GM18507 (cell line): ENCODE data around the gene CIC.

Experiments
- DNase-seq: peaks from one replicate; pipeline ENCODE4 v3.0.0; 2011; ENCODE audit warnings: low read depth; ENCODE audit not compliant: insufficient read length; ENCODE audit errors: extremely low spot score
- FAIRE-seq: peaks from 2 replicates; lab custom pipeline; 2011; peaks lifted over from hg19 to GRCh38; lab: Jason Lieb, UNC

CIC gene

DNA sequence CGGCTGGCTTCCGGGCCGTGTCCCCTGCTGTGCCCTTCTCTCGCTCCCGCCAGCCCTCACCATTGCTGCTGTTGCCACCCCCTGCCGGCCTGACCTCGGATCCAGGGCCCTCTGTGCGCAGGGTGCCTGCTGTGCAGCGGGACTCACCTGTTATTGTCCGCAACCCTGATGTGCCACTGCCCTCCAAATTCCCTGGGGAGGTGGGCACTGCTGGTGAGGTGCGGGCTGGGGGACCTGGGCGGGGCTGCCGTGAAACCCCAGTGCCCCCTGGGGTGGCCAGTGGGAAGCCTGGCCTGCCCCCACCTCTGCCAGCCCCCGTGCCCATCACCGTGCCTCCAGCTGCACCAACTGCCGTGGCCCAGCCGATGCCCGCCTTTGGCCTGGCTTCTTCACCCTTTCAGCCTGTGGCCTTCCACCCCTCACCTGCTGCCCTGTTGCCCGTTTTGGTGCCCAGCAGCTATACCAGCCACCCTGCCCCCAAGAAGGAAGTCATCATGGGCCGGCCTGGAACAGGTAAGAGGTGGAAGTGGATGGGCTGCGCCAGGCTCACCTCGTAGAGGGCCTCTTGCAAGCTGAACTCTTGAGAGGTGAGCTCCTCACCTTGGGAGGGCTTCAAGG, 5.1 kb downstream of the CIC start:
- FAIRE-seq (no peak), DNase-seq (no peak)

DNA sequence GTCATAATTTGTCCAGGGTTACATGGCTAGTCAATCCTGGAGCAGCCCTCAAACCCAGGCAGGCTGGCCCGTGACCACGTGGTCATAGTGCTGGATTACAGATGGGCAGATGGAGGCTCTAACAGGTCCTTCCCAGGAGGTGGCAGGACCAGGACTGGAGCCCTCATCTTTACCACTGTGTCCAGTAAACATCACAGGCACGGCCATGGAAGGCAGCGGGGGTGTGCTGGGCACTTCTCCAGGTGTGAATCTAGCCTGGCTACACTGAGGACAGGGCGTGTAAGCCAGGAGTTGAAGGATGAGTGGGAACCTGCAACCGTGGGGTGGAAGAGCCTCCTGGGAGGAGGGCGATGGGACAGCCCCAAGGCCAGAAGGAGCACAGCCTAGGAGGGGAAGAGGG, 6.1 kb downstream of the CIC start:
- no peak for DNase-seq
- FAIRE-seq = no peak

DNA sequence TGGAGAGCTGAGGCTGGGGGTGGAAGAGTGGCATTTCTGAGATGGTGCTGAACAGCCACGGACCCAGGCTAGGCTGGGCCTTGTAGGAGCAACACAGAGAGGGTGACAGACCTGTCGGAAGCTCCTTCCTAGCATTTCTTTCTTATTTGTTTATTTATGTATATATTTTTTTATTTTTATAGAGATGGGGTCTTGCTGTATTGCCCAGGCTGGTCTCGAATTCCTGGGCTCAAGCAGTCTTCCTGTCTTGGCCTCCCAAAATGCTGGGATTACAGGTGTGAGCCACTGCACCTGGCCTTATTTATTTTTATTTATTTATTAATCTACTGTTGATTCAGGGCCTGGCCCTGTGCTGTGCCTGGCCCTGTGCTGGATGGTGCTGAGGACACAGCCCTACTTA, 6.5 kb downstream of the CIC start:
- no peak for DNase-seq
- FAIRE-seq = no peak

DNA sequence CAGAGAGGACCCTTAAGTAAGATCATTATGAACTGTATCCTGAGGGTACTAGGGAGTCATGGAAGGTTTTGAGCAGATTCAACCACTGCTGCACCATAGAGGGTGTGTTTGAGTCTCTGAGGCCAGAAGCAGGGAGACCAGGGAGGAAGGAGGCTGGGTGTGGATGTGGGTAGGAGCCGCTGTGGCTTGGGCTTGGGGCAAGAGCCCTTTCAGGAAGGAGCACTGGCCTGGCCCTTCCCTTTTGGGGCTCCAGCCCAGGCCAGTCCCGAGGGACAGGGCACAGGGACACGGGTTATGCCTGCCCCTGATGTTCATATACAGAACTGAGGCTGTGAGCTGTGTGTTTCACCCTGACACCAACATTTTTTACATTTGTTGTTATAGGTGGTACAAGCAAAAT, 7.2 kb downstream of the CIC start:
- FAIRE-seq = no peak
- no peak for DNase-seq

DNA sequence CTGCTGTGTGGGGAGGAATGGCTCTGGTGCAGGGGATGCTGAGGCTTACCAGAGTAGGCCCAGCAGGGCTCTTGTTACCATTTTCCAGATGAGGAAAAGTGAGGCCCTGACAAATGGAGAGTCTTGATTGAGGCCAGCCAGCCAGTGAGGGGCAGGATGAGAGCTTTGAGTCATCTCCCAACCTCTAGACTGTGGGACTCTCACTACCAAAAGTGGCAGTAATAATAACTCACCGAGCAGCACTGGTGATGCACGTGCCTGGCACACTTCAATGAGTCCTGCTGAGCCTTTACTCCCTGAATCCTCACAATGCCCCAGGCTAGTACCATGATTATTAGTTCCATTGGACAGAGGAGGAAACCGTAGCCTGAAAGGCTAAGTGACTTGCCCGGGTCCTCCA, 7.8 kb downstream of the CIC start:
- DNase-seq (no peak), FAIRE-seq (no peak)

DNA sequence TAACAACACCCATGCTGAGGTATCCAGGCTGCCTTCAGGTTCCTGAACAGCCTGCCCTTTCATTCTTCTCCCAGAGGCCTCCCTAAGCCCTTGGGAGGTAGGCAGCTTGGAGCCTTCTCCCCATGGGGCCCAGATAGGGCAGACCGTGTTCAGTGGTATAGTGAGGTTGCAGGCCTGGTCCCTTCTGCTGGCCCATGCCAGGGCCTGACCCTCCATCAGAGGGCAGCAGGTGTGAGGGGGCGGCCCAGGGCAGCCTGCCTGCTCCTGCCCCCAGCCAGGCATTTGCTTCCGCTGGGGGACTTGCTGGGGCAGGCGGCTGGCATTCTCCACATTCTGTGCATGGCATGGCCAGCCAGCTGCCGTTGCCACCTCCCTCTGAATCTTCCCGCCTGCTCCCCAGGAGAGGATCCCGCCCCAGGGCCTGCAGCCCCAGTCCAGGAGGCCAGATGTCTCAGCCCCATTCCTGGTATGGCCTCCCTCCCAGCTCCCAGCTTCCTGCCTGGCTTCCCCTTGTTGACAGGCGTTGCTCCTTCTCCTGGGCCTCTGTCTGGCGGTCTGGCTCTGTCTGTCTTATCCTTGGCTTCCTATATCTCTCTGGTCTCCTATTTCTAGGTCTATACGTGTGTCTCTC, 8.9 kb downstream of the CIC start:
- DNase-seq (no peak), FAIRE-seq (no peak)

DNA sequence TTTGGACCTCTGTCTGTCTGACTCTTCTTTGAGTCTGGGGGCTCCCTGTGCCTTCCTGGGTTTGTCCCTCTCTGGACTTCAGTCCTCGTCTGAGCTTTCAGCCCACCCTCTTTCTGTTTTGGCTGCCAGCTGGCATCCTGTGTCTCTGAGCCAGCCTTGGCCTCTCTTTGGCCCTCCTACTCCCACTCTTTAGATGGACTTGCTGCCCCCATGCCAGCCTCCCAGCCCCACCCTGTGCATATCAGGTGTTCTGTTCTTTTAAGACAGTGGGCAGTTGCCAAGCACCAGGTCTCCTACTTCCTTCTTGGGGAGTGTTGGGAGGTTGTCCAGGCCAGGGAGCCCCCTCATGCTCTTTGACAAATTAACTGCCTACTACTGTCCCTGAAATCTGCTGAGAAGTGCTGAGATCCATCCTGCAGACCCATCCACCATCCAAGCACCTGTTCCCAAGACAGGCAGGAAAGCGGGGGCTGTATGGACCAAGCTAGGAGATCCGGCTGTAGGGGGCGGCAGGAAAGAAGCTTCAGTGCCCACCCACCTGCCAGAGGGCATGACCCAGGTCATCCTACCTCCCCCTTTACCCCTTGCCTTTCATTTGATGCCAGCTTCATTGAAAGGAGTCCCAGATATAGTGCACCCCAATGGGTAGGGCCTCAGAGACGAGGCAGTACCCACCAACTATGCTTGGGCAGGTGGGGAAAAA, 9.6 kb downstream of the CIC start:
- FAIRE-seq (no peak), DNase-seq (no peak)

DNA sequence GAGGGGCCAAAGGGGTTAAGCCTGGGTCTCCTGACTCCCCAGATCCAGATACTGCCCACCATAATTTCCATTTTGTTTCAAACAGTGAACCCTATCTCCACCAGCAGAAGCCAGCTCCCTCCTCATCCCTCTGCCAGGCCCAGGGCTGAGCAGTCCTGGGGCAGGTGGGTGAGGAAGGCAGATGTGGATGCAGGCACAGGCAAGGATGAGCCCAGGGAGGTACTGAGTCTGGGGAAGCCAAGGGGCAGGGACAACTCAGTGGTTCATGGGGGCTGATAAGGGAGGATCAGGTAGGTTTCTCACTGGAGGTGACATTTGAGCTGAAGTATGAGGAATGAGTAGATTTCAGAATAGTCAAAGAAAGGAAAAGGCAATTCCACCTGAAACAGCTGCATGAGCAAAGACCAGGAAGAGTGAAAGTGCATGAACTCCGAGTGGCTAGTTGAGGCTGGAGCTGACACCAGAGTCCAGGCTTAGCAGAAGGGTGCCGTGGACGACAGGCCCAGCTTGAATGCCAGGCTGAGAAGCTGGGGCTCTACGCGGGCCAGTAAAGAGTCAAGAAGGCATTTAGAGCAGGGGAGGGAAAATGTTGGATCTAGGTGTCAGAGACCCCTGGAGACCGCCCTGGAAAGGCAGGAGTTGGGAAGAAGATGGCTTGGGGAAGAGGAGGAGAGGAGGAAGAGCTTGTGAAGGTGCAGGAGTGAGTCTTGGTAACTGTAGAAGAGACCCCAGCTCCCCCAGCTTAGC, 10.3 kb downstream of the CIC start:
- FAIRE-seq = peak; percentile 59

DNA sequence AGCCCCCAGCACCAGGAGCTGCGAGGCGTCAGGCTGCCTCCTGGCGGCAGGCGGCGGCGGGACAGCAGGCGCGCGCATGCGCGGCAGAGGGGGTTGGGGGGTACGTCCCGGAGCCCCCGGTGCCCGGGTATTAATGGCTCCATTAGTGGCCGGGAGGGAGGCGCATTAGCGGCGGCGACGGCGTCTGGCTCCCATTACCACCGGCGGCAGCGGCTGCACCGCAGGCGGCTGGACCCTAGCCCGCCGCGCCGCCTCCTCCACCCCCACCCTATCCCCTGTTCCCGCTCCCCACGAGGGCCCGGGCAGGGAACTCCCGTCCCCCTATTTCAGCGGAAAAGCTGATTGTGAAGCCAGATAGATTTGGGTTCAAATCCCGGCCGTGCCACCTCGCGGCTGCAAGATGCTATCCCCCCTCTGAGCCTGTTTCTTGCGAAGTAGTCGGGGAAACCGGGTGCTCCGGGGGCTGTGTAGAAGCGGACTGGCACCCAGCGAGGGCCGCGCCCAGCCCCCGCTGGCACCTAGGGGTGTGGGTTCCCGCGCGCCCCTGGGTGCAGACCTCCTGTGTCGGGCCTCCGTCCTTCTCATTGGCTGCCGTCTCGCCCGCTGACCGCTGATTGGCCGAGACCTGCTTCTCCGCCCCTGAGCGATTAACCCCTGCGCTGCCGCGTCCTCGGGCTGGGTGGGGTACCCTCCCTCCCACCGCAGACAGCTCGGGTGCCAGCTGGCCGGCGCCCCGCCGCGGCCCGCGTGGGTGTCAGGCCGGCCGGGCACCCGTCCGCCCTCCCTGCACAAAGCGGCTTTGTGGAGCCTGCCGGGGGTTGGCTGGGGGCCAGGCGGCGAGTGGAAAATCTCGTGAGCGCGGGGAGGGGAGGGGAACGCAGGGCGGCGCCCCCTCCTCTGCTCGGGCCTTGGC, 11.1 kb downstream of the CIC start:
- FAIRE-seq (peak; percentile 89), DNase-seq (peak; percentile 88)

More for the DNA sequence above, 10.3 kb downstream of the CIC start:
- no peak for DNase-seq

DNA sequence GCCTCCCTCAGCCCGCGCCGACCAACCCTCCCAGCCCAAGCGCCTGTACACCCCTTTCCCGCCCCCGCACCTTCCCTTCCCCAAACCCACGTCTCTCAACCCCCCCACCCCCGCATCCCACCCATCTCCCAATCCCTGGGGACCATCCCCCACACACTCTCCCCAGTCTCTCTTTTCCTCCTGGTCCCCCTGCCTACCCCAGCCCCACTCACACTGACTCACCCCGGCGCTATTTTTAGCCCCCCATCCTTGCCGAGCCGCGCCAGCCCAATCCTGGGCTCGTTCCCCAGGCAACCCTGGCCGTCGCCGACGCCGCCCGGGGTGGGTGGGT, 11.7 kb downstream of the CIC start:
- no peak for FAIRE-seq
- no peak for DNase-seq

DNA sequence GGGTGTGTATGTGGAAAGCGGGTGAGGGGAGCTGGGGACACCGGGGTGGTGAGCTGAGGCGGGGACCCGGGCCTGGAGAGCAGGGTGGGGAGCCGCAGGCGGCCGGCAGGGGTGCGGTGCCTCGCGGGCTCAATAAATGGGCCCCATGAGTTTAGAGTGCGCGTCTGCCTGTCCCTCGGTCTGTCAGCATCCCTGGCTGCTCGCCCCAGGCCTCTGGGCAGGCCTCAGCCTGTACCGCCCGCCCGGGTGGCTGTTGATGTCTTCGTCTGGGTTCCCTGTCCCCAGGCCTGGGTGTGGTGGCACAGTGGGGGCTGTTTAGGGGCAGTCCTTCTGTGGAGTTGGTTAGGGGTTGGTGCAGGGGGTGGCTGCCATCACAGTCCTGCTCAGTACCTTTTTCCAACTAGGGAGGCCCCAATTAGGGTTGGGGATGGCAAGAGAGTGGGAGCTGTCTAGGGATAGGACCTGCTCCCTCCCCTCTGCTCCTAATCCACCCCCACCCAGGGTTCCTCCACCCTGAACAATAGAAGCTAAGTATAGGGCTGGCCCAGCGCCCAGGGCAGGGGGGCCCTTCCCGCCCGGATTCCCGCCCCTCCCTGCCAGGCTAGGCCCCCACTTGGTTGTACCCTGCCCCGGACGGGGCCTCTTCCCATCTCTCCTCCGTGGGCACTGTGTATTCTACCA, 12.2 kb downstream of the CIC start:
- FAIRE-seq (no peak), DNase-seq (no peak)

DNA sequence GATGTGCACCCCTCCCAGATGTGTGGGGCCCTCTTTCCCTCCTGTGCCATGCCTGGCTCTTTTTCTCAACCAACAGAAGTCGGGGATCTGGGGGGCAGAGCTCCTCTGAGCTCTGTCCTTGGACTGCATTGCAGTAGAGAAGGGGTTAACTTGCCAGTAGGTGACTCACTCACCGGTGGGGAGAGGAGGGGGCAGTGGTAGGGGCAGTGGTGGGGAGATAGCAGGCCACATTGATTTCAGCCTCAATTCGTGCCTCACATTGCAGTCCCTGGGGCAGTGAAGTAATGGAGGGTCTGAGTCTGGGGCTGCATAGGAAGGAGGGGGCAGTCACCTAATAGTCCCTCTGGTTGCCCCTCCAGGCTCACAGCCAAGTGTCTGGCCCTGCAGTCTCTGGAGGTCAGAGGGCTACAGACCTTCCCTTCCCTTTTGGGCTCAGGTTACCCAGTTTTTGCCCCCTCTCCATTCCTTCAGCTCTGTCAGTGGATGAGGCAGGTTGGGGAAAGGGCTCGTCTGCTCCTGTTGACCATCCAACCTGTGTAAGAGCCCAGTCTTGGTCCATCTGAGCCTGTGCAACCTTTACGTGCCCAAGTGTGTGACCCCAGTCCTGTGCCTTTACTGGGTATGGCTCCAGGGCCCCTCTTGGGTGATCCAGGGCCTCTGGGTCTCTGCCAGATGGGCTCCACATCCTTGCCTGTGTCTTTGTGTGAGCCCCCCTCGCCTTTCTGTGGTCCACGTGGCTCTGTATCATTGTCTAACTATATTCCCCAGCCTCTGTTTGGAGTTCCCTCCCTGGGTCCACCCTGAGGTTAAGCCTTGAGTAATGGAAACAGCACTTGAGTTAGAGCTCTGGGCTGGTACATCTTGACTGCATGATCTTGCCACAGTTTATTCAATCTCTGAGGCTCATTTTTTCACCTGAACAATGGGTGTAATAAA, 13.0 kb downstream of the CIC start:
- no peak for DNase-seq
- no peak for FAIRE-seq

DNA sequence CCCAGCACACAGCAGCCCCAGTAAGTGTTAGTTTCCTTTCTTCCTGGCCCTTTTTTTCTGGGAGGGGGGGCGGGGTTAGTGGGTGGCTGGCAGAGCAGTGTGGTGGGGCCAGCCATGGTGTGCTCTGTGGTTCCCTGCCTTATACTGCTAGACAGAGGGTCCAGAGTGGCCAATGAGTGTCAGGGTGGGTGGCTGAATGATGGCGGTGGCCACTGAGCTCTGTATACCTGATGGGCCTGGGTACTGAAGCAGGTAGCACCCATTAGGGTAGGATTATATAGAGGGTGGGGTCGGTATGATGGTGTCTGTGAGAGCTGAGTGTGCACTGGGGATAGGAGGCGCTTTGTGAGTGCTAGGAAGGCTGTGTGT, 13.8 kb downstream of the CIC start:
- DNase-seq (no peak), FAIRE-seq (no peak)

DNA sequence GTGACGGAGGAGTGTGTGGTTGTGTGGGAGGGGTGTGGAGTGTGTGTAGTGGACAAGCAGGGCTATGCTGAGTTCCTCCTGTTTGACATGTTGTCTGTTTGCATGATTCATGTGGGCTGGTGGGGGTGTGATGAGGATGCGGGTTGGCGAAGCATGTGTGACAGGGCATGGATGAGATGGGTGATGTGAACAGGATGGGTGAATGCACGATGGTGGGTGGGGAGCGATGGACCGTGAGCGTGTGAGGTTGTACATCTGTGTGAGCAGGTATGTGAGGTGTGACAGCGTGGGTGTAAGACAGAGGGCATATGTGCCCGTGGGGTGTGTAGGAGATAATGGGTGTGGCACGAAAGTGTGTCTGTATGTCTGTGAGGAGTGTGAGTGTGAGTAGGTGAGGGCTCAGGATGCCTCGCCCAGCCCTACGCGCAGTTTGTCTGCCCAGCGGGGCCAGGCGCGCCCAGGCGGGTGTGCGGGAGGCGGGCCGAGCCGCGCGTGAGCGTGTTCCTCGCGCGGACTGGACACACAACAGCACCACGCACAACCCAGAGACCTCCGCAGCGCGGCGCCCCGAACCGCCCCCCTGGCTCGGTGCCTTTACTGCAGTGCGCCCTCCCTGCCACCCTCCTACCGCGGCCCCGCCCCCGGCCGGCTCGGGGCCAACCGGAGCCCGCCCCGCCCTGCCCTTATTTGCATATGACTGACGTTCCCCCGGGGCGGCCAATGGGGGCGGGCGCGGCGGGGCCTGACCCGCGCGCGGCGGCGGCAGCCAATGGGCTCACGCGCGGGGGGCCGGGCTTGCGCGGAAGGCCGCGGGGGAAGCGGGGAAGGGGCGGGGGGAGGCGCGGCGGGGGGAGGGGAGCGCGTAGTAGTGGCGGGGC, 14.4 kb downstream of the CIC start:
- DNase-seq (peak; percentile 88), FAIRE-seq (peak; percentile 82)

DNA sequence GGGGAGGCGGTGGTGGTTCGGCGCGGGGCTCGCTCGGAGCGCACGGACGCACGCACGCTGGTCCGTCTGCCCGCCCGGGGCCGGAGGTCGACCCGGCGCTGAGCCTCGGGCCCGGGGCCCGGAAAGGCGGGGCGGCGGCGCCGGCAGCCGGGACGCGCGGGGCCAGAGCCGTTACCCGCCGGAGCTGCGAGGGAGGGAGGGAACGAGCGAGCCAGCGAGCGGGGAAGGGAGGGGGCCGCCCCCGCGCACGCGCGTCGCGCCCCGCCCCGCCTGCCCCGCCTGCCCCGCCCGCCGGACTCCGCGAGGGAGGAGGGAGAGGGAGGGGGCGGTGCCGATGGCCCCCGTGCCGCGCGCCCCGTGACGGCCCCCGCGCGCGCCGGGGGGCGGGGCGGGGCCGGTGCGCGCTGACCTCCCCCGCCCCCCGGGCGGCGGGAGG, 15.0 kb downstream of the CIC start:
- DNase-seq (peak; percentile 87), FAIRE-seq (peak; percentile 29)

DNA sequence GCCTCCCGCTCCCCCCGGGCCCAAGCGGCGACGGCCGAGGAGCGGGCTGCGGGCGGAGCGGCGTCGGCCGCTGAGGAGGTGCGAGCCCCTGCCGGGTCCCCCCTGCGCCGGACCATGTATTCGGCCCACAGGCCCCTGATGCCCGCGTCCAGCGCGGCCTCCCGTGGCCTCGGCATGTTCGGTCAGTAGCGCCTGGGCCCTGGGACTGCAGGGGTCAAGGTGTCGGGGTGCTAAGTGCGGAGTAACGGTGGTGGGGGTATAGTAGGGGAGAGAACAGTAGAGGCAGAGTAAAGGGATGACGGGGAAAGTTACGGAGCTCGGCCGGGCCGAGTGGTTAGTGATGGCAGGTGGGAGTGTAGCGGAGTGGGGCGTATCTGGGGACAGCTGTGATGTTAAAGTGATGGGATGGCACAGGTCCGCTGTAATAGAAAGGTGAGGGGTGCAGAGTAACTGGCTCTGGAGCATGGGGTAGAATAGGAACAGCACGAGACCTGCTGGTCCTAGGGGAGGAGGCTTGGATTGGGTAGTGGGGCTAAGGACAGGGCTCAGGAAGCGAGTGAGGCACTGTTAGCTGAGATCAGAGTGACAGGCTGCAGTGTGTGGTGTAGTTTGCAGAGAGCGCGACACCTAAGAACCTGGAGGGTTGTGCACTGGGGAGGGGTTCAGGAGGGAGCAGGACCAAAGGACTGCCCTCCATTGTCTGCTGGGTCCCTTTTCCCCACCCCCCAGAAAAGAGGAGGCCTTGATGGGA, 15.7 kb downstream of the CIC start:
- FAIRE-seq = peak; percentile 64
- no peak for DNase-seq
